ENCODE results near the gene MINDY1.

The MINDY1 gene

DNA sequence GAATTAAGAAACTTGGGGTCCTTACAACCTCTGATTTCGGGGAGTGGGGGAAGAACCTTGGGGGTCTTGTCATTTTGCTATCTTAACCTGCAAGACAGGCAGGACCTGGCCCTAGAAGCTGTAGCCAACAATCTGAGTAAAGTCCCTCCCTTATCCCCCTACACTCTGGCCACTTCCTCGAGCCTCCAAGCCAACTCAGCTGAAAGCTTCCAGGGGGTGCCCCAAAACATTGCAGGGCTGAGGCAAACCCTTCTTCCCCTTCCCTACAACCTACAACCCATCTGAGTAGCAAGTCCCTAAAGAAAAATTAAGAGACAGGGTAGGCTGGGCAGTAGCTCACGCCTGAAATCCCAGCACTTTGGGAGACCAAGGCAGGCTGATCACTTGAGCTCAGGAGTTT lies 37.1 kb downstream of the MINDY1 start:
- DNase-seq (ENCODE audit: extremely low read depth in 1 of 2, low read depth in 1 of 2), result no peak

DNA sequence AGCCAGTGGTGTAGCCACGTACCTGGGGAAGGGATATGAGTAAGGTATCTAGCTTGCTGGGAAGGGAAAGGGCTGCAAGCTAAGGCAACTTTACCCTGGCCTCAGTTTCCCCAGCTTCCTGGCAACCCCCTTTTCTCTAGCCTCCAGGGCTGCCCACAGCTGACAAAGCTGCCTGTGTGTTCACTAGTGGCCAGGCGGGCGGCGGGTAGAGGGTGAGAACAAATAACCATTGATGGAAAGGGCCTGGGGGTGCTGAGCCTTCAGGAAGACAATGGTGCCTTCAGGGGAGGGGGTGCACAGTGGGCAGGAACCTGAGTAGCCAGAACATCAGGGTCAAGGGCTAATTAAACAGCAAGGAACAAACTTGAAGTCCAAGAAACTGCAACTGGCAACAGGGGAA lies 38.2 kb downstream of the MINDY1 start:
- DNase-seq (ENCODE audit: extremely low read depth in 1 of 2, low read depth in 1 of 2), result no peak

GRCh38 chr1:150967936-150968335 lies 38.8 kb downstream of the MINDY1 start:
- no peak for DNase-seq (ENCODE audit: extremely low read depth in 1 of 2, low read depth in 1 of 2)

DNA sequence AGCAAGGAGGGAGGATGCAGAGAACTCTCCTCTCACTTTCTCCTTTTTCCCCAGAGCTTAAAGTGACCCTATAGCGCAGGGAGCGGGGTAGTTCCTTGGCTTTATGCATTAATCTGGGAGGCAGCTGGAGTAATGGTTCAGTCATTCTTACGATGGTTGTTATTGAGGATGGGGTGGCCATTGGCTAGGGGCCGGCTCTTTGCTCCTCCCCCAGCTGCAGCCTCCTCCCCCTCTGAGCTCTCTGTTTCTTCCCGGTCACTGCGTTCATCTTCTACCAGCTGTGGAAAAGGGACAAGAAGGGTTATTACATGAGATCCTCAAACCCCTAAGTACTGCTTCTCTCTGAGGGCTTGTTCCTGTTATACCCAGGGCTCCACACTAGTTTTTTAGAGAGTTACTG lies 40.7 kb downstream of the MINDY1 start:
- no peak for DNase-seq (ENCODE audit: extremely low read depth in 1 of 2, low read depth in 1 of 2)

- DNase-seq (ENCODE audit: extremely low read depth in 1 of 2, low read depth in 1 of 2), result no peak
Measured at GRCh38 chr1:150965605-150966004, 41.1 kb downstream of the MINDY1 start.

DNA sequence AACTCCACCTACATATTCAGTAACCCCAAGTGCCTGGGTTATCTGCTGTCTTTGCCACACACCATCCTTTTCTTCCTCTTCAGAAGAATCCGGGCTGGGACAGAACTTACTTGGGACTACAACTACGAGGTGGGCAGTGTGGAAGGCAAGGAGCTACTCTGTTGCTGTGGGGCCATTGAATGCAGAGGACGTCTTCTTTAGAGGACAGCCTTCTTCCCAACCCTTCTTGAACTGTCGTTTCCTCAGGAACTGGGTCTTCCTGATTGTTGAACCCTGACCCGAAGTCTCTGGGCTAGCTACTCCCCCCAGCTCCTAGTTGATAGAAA lies 42.6 kb downstream of the MINDY1 start:
- no peak for DNase-seq (ENCODE audit: extremely low read depth in 1 of 2, low read depth in 1 of 2)

- no peak for DNase-seq (ENCODE audit: extremely low read depth in 1 of 2, low read depth in 1 of 2)
Measured at GRCh38 chr1:150963321-150964163, 43.2 kb downstream of the MINDY1 start.

- no peak for DNase-seq (ENCODE audit: extremely low read depth in 1 of 2, low read depth in 1 of 2)
Measured at GRCh38 chr1:150961756-150962155, 44.9 kb downstream of the MINDY1 start.

DNA sequence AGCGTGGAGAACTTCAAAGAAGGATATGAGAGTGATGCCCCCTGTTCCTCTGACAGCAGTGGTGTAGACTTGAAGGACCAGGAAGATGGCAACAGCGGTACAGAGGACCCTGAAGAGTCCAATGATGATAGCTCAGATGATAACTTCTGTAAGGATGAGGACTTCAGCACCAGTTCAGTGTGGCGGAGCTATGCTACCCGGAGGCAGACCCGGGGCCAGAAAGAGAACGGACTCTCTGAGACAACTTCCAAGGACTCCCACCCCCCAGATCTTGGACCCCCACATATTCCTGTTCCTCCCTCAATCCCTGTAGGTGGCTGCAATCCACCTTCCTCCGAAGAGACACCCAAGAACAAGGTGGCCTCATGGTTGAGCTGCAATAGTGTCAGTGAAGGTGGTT lies 46.1 kb downstream of the MINDY1 start:
- DNase-seq (ENCODE audit: extremely low read depth in 1 of 2, low read depth in 1 of 2), result no peak

- DNase-seq (ENCODE audit: extremely low read depth in 1 of 2, low read depth in 1 of 2), result no peak
Measured at GRCh38 chr1:150957666-150958065, 49.0 kb downstream of the MINDY1 start.

GRCh38 chr1:150955280-150955679 lies 51.4 kb downstream of the MINDY1 start:
- no peak for DNase-seq (ENCODE audit: extremely low read depth in 1 of 2, low read depth in 1 of 2)

GRCh38 chr1:150954708-150955107 lies 52.0 kb downstream of the MINDY1 start:
- DNase-seq (ENCODE audit: extremely low read depth in 1 of 2, low read depth in 1 of 2), result no peak

Measured in stimulated activated CD8-positive, alpha-beta memory T cell treated with anti-CD3 and anti-CD28 coated beads, Interleukin-7, amount 100 ng/mL, for 48 hours (primary cell).